ENCODE results near the gene PIAS4.

Gene PIAS4

GRCh38 chr19:4031420-4031819, 23.9 kb downstream of the PIAS4 start:
- Histone ChIP-seq H3K4me3 (no peak overlapping the region), H3K36me3 (replicated peaks) (peaks cover 10% of the 10 kb centered on the region), H3K27me3 (ENCODE audit: low read depth) (no peaks in the 10 kb centered on the region), H3K9me3 (no peaks in the 10 kb centered on the region), H3K4me1 (no peaks in the 10 kb centered on the region)
- in situ Hi-C loops (cut with MboI; ENCODE audit: low sequenced_read_pairs) = no loop called here
- no peak for DNase-seq (ENCODE audit: low spot score in 2 of 2)

GRCh38 chr19:4032436-4032835, 24.9 kb downstream of the PIAS4 start:
- no peaks in the 10 kb centered on the region for H3K4me1 ChIP-seq
- no peak overlapping the region for H3K4me3 ChIP-seq
- in situ Hi-C loops (cut with MboI; ENCODE audit: low sequenced_read_pairs) = no loop called here
- H3K9me3 ChIP-seq = no peaks in the 10 kb centered on the region
- H3K27me3 ChIP-seq (ENCODE audit: low read depth) = no peaks in the 10 kb centered on the region
- peaks cover 14% of the 10 kb centered on the region for H3K36me3 ChIP-seq (replicated peaks)
- DNase-seq (ENCODE audit: low spot score in 2 of 2) = no peak

- no peak for DNase-seq (ENCODE audit: low spot score in 2 of 2)
- in situ Hi-C loops (cut with MboI; ENCODE audit: low sequenced_read_pairs) = no loop called here
- H3K27me3 ChIP-seq (ENCODE audit: low read depth) = no peaks in the 10 kb centered on the region
- H3K9me3 ChIP-seq = no peaks in the 10 kb centered on the region
- H3K36me3 ChIP-seq (replicated peaks) = peaks cover 17% of the 10 kb centered on the region
- no peak overlapping the region for H3K4me3 ChIP-seq
- no peaks in the 10 kb centered on the region for H3K4me1 ChIP-seq
Observed at GRCh38 chr19:4033028-4033956, 25.8 kb downstream of the PIAS4 start.

- Histone ChIP-seq H3K36me3 (replicated peaks) (peaks cover 17% of the 10 kb centered on the region), H3K27me3 (ENCODE audit: low read depth) (no peaks in the 10 kb centered on the region)
- in situ Hi-C loops (cut with MboI; ENCODE audit: low sequenced_read_pairs) = no loop called here
Observed at GRCh38 chr19:4034048-4035017, 26.8 kb downstream of the PIAS4 start.

GRCh38 chr19:4035018-4035566, 27.6 kb downstream of the PIAS4 start:
- Histone ChIP-seq H3K9me3 (no peaks in the 10 kb centered on the region), H3K27me3 (ENCODE audit: low read depth) (no peaks in the 10 kb centered on the region), H3K4me1 (no peaks in the 10 kb centered on the region), H3K36me3 (replicated peaks) (peaks cover 17% of the 10 kb centered on the region), H3K4me3 (no peak overlapping the region)
- in situ Hi-C loops (cut with MboI; ENCODE audit: low sequenced_read_pairs) = no loop called here
- no peak for DNase-seq (ENCODE audit: low spot score in 2 of 2)

More at GRCh38 chr19:4034048-4035017, 26.8 kb downstream of the PIAS4 start:
- no peak overlapping the region for H3K4me3 ChIP-seq
- H3K9me3 ChIP-seq = no peaks in the 10 kb centered on the region
- H3K4me1 ChIP-seq = no peaks in the 10 kb centered on the region
- DNase-seq (ENCODE audit: low spot score in 2 of 2) = no peak

- Histone ChIP-seq H3K4me1 (no peaks in the 10 kb centered on the region), H3K27me3 (ENCODE audit: low read depth) (no peaks in the 10 kb centered on the region), H3K4me3 (no peak overlapping the region), H3K9me3 (no peaks in the 10 kb centered on the region), H3K36me3 (replicated peaks) (peaks cover 17% of the 10 kb centered on the region)
- in situ Hi-C loops (cut with MboI; ENCODE audit: low sequenced_read_pairs) = no loop called here
- no peak for DNase-seq (ENCODE audit: low spot score in 2 of 2)
Observed at GRCh38 chr19:4035582-4035981, 28.0 kb downstream of the PIAS4 start.

GRCh38 chr19:4036576-4037300, 29.2 kb downstream of the PIAS4 start:
- Histone ChIP-seq H3K4me3 (no peak overlapping the region), H3K4me1 (no peaks in the 10 kb centered on the region), H3K27me3 (ENCODE audit: low read depth) (no peaks in the 10 kb centered on the region), H3K36me3 (replicated peaks) (peaks cover 23% of the 10 kb centered on the region), H3K9me3 (no peaks in the 10 kb centered on the region)
- no peak for DNase-seq (ENCODE audit: low spot score in 2 of 2)
- in situ Hi-C loops (cut with MboI; ENCODE audit: low sequenced_read_pairs) = no loop called here

- H3K9me3 ChIP-seq = no peaks in the 10 kb centered on the region
- no peaks in the 10 kb centered on the region for H3K27me3 ChIP-seq (ENCODE audit: low read depth)
- no peak overlapping the region for H3K4me3 ChIP-seq
- no peak for DNase-seq (ENCODE audit: low spot score in 2 of 2)
- peaks cover 22% of the 10 kb centered on the region for H3K36me3 ChIP-seq (replicated peaks)
- H3K4me1 ChIP-seq = no peaks in the 10 kb centered on the region
- in situ Hi-C loops (cut with MboI; ENCODE audit: low sequenced_read_pairs) = no loop called here
Observed at GRCh38 chr19:4037301-4037949, 29.9 kb downstream of the PIAS4 start.

GRCh38 chr19:4038057-4038456, 30.5 kb downstream of the PIAS4 start:
- H3K4me3 ChIP-seq = no peak overlapping the region
- DNase-seq (ENCODE audit: low spot score in 2 of 2) = no peak
- no peaks in the 10 kb centered on the region for H3K27me3 ChIP-seq (ENCODE audit: low read depth)
- no peaks in the 10 kb centered on the region for H3K9me3 ChIP-seq
- H3K36me3 ChIP-seq (replicated peaks) = peaks cover 19% of the 10 kb centered on the region
- in situ Hi-C loops (cut with MboI; ENCODE audit: low sequenced_read_pairs) = no loop called here
- H3K4me1 ChIP-seq = no peaks in the 10 kb centered on the region

GRCh38 chr19:4038661-4039423, 31.3 kb downstream of the PIAS4 start:
- DNase-seq (ENCODE audit: low spot score in 2 of 2) = no peak
- H3K27me3 ChIP-seq (ENCODE audit: low read depth) = no peaks in the 10 kb centered on the region
- H3K4me3 ChIP-seq = no peak overlapping the region
- in situ Hi-C loops (cut with MboI; ENCODE audit: low sequenced_read_pairs) = no loop called here
- no peaks in the 10 kb centered on the region for H3K9me3 ChIP-seq
- H3K4me1 ChIP-seq = no peaks in the 10 kb centered on the region
- H3K36me3 ChIP-seq (replicated peaks) = peaks cover 19% of the 10 kb centered on the region

- no peak overlapping the region for H3K4me3 ChIP-seq
- H3K27me3 ChIP-seq (ENCODE audit: low read depth) = no peaks in the 10 kb centered on the region
- no peaks in the 10 kb centered on the region for H3K4me1 ChIP-seq
- H3K9me3 ChIP-seq = no peaks in the 10 kb centered on the region
- H3K36me3 ChIP-seq (replicated peaks) = peaks cover 11% of the 10 kb centered on the region
- no peak for DNase-seq (ENCODE audit: low spot score in 2 of 2)
- in situ Hi-C loops (cut with MboI; ENCODE audit: low sequenced_read_pairs) = no loop called here
Observed at GRCh38 chr19:4042064-4042730, 34.7 kb downstream of the PIAS4 start.

- Histone ChIP-seq H3K36me3 (replicated peaks) (peaks cover 7% of the 10 kb centered on the region), H3K9me3 (no peaks in the 10 kb centered on the region), H3K4me1 (no peaks in the 10 kb centered on the region), H3K4me3 (no peak overlapping the region), H3K27me3 (ENCODE audit: low read depth) (no peaks in the 10 kb centered on the region)
- in situ Hi-C loops (cut with MboI; ENCODE audit: low sequenced_read_pairs) = no loop called here
- DNase-seq (ENCODE audit: low spot score in 2 of 2) = no peak
Observed at GRCh38 chr19:4042731-4043082, 35.2 kb downstream of the PIAS4 start.
